K562 (cell line): Measurements from ENCODE around the gene NR1D1.

ENCODE experiments used
- ARID2 ChIP-seq: fragments of 450-650 bp; IDR thresholded peaks from 2 replicates; pipeline ENCODE4 v1.6.1; 2017; ENCODE audit warnings: antibody characterized with exemption, mild to moderate bottlenecking
- BHLHE40 ChIP-seq: IDR thresholded peaks from 2 replicates; pipeline ENCODE4 v1.6.1; 2011; ENCODE audit warnings: low read length, improper control_type of control experiment
- CCAR2 ChIP-seq: fragments of 200-400 bp; formaldehyde crosslinking; IDR thresholded peaks from 2 replicates; pipeline ENCODE4 v1.6.1; 2017; ENCODE audit warnings: mild to moderate bottlenecking, low read depth, low read length
- EWSR1 ChIP-seq: fragments of 450-650 bp; IDR thresholded peaks from 2 replicates; pipeline ENCODE4 v1.6.1; 2018; ENCODE audit warnings: borderline replicate concordance, mild to moderate bottlenecking, low read depth, moderate library complexity; ENCODE audit not compliant: partially characterized antibody
- FOXJ3 ChIP-seq: sonication (generic); formaldehyde crosslinking; IDR thresholded peaks from 2 replicates; pipeline ENCODE4 v1.4.0; 2020; ENCODE audit warnings: mild to moderate bottlenecking, missing genetic modification reagents
- NR1H2 ChIP-seq: sonication (generic); formaldehyde crosslinking; IDR thresholded peaks from 2 replicates; pipeline ENCODE4 v1.4.0; 2020; ENCODE audit warnings: mild to moderate bottlenecking, missing genetic modification reagents
- POLR2H ChIP-seq: IDR thresholded peaks from 2 replicates; pipeline ENCODE4 v1.6.1; 2016; ENCODE audit warnings: missing genetic modification characterization, low read depth, mild to moderate bottlenecking, control low read depth, missing compliant biosample characterization, moderate library complexity
- RAD51 ChIP-seq: fragments of 450-650 bp; IDR thresholded peaks from 2 replicates; pipeline ENCODE4 v1.7.1; 2016; ENCODE audit warnings: low read depth, mild to moderate bottlenecking, borderline replicate concordance
- RBM22 ChIP-seq: fragments of 200-400 bp; formaldehyde crosslinking; IDR thresholded peaks from 2 replicates; pipeline ENCODE4 v1.6.1; 2018; ENCODE audit warnings: low read length, low read depth; ENCODE audit not compliant: poor library complexity, severe bottlenecking
- TRIM24 ChIP-seq, 2 experiments: fragments of 450-650 bp; IDR thresholded peaks; 2 replicates each; pipeline ENCODE4 v1.6.1; 2016
- ZNF3 ChIP-seq: fragments of 250-450 bp; sonication (Bioruptor Pico); IDR thresholded peaks from 2 replicates; pipeline ENCODE4 v1.5.0; 2021; ENCODE audit warnings: mild to moderate bottlenecking, moderate library complexity
- TF ChIP-seq, protein P1 (sequence below), 3 experiments: IDR thresholded peaks in 2 of 3; conservative IDR thresholded peaks in 1 of 3; 2 replicates each; pipeline ENCODE4 v1.5.1; 2011 to 2012; ENCODE audit warnings: low read length in 3 of 3, mild to moderate bottlenecking in 3 of 3, control low read depth in 2 of 3, improper control_type of control experiment in 1 of 3, inconsistent platforms in 1 of 3, low read depth in 1 of 3, mixed read lengths in 1 of 3, moderate library complexity in 1 of 3; ENCODE audit not compliant: insufficient read depth in 2 of 3
- TF ChIP-seq, protein P2 (sequence below): sonication (generic); formaldehyde crosslinking; IDR thresholded peaks from 2 replicates; pipeline ENCODE4 v1.8.0; 2022; ENCODE audit warnings: missing genetic modification reagents, mild to moderate bottlenecking, borderline replicate concordance

DNA sequence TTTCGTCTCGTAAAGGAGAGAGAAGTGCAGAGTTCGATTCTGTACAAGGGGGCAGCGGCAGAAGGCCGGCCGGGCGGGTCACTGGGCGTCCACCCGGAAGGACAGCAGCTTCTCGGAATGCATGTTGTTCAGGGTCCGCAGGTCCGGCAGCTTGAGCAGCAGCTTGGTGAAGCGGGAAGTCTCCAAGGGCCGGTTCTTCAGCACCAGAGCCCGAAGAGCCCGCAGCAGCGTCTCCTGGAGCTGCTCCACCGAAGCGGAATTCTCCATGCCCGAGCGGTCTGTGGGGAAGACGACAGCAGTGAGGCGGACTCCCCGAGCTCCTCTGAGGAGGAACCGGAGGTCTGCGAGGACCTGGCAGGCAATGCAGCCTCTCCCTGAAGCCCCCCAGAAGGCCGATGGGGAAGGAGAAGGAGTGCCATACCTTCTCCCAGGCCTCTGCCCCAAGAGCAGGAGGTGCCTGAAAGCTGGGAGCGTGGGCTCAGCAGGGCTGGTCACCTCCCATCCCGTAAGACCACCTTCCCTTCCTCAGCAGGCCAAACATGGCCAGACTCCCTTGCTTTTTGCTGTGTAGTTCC is 7.3 kb downstream of the NR1D1 start:
- TF ChIP-seq, protein P1, sequence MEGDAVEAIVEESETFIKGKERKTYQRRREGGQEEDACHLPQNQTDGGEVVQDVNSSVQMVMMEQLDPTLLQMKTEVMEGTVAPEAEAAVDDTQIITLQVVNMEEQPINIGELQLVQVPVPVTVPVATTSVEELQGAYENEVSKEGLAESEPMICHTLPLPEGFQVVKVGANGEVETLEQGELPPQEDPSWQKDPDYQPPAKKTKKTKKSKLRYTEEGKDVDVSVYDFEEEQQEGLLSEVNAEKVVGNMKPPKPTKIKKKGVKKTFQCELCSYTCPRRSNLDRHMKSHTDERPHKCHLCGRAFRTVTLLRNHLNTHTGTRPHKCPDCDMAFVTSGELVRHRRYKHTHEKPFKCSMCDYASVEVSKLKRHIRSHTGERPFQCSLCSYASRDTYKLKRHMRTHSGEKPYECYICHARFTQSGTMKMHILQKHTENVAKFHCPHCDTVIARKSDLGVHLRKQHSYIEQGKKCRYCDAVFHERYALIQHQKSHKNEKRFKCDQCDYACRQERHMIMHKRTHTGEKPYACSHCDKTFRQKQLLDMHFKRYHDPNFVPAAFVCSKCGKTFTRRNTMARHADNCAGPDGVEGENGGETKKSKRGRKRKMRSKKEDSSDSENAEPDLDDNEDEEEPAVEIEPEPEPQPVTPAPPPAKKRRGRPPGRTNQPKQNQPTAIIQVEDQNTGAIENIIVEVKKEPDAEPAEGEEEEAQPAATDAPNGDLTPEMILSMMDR (IDR thresholded peaks at IDR 0.05 in 2 of 3, conservative IDR thresholded peaks at IDR 0.05 in 1 of 3; ENCODE audit: insufficient read depth in 2 of 3, low read depth in 1 of 3, low read length in 3 of 3), result no peak
- no peak for TF ChIP-seq RBM22
- no peak for TF ChIP-seq RAD51
- TF ChIP-seq EWSR1, result no peak
- TF ChIP-seq, protein P2, sequence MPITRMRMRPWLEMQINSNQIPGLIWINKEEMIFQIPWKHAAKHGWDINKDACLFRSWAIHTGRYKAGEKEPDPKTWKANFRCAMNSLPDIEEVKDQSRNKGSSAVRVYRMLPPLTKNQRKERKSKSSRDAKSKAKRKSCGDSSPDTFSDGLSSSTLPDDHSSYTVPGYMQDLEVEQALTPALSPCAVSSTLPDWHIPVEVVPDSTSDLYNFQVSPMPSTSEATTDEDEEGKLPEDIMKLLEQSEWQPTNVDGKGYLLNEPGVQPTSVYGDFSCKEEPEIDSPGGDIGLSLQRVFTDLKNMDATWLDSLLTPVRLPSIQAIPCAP (CRISPR knock-in tag), result no peak
- TF ChIP-seq TRIM24 (IDR thresholded peaks at IDR 0.05), result no peak
- TF ChIP-seq ARID2, result no peak
- no peak for TF ChIP-seq CCAR2
- no peak for TF ChIP-seq POLR2H
- TF ChIP-seq FOXJ3, result no peak
- TF ChIP-seq NR1H2 (CRISPR knock-in tag), result no peak
- no peak for TF ChIP-seq ZNF3 (CRISPR knock-in tag)
- no peak for TF ChIP-seq BHLHE40
